DND-41 (cell line): ENCODE data around the gene MCTP2.

ENCODE experiments used
- ATAC-seq: fragments of 200-7000 bp; cut with Tn5 transposase; 3 replicates; pipeline ENCODE4 v1.9.1; 2021; ENCODE audit warnings: low read depth; ENCODE audit not compliant: insufficient read depth
- DNase-seq: peaks from one replicate; pipeline ENCODE4 v3.0.0-alpha.2; 2020
- H2AFZ ChIP-seq: 2 replicates; pipeline ENCODE4 v1.6.0; 2012; ENCODE audit warnings: low read depth, low read length
- H3K27ac ChIP-seq: 2 replicates; pipeline ENCODE4 v1.5.1; 2012; ENCODE audit warnings: low read length, inconsistent platforms
- H3K27me3 ChIP-seq: fragments of 200-600 bp; sonication (generic); 2 replicates; pipeline ENCODE4 v1.6.0; 2012; ENCODE audit warnings: low read length, mild to moderate bottlenecking, inconsistent platforms; ENCODE audit not compliant: insufficient read depth, poor library complexity
- H3K36me3 ChIP-seq: 2 replicates; pipeline ENCODE4 v1.5.1; 2012; ENCODE audit warnings: low read length, inconsistent platforms; ENCODE audit not compliant: insufficient read depth
- H3K4me1 ChIP-seq: 2 replicates; pipeline ENCODE4 v1.5.1; 2012; ENCODE audit warnings: mild to moderate bottlenecking, low read length; ENCODE audit not compliant: insufficient read depth
- H3K4me2 ChIP-seq: 2 replicates; pipeline ENCODE4 v1.6.0; 2012; ENCODE audit warnings: mild to moderate bottlenecking, moderate library complexity, low read length, inconsistent platforms; ENCODE audit not compliant: insufficient read depth
- H3K4me3 ChIP-seq, 2 experiments: fragments of 200-600 bp in 1 of 2; shearing (Covaris generic) in 1 of 2; 2 replicates each; pipeline ENCODE4 v1.5.1; 2012 to 2016; ENCODE audit warnings: inconsistent platforms in 2 of 2, low read length in 2 of 2, mild to moderate bottlenecking in 2 of 2, low read depth in 1 of 2, moderate library complexity in 1 of 2
- H3K79me2 ChIP-seq: 2 replicates; pipeline ENCODE4 v1.6.0; 2012; ENCODE audit warnings: low read length, inconsistent platforms; ENCODE audit not compliant: insufficient read depth
- H3K9ac ChIP-seq: 2 replicates; pipeline ENCODE4 v1.6.0; 2012; ENCODE audit warnings: low read depth, mild to moderate bottlenecking, inconsistent platforms, low read length, moderate library complexity
- H3K9me3 ChIP-seq: 2 replicates; pipeline ENCODE4 v1.5.1; 2012; ENCODE audit warnings: low read length, moderate library complexity, mild to moderate bottlenecking, inconsistent platforms; ENCODE audit not compliant: insufficient read depth, severe bottlenecking
- H4K20me1 ChIP-seq: 2 replicates; pipeline ENCODE4 v1.6.0; 2012; ENCODE audit warnings: low read length; ENCODE audit not compliant: insufficient read depth
- EZH2 ChIP-seq: IDR thresholded peaks from 3 replicates; pipeline ENCODE4 v1.6.1; 2012; ENCODE audit warnings: borderline replicate concordance, low read depth, mild to moderate bottlenecking, moderate library complexity, low read length, inconsistent platforms; ENCODE audit not compliant: severe bottlenecking
- TF ChIP-seq, protein P1 (sequence below): IDR thresholded peaks from 2 replicates; pipeline ENCODE4 v1.5.1; 2012; ENCODE audit warnings: borderline replicate concordance, low read length, moderate library complexity, mild to moderate bottlenecking; ENCODE audit not compliant: poor library complexity, severe bottlenecking; ENCODE audit errors: extremely low read depth

MCTP2 gene

DNA sequence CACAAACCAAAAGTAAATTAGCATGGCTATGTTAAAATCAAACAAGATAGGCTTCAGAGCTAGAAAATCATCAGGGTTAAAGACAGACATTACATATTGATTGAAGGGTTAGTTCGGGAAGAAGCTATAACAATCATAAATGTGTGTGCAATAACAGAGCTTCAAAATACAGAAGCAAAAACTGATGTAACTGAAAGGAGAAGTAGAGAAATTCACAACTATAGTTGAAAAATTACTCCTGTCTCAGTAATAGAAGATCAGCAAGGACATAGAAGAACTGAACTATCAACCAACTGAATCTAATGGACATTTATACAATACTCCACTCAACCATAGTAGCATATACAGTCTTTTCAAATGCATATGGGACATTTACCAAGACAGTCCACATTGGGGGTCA lies 59.4 kb downstream of the MCTP2 start:
- Histone ChIP-seq H3K4me2 (no peak overlapping the region), H4K20me1 (no peaks in the 10 kb centered on the region), H3K9me3 (peaks cover 6% of the 10 kb centered on the region), H3K4me3 (no peak overlapping the region), H3K9ac (no peak overlapping the region), H3K36me3 (no peaks in the 10 kb centered on the region), H3K27me3 (no peaks in the 10 kb centered on the region), H2AFZ (no peak overlapping the region), H3K27ac (no peak overlapping the region), H3K4me1 (peaks cover 50% of the 10 kb centered on the region), H3K79me2 (no peaks in the 10 kb centered on the region)
- TF ChIP-seq, protein P1, sequence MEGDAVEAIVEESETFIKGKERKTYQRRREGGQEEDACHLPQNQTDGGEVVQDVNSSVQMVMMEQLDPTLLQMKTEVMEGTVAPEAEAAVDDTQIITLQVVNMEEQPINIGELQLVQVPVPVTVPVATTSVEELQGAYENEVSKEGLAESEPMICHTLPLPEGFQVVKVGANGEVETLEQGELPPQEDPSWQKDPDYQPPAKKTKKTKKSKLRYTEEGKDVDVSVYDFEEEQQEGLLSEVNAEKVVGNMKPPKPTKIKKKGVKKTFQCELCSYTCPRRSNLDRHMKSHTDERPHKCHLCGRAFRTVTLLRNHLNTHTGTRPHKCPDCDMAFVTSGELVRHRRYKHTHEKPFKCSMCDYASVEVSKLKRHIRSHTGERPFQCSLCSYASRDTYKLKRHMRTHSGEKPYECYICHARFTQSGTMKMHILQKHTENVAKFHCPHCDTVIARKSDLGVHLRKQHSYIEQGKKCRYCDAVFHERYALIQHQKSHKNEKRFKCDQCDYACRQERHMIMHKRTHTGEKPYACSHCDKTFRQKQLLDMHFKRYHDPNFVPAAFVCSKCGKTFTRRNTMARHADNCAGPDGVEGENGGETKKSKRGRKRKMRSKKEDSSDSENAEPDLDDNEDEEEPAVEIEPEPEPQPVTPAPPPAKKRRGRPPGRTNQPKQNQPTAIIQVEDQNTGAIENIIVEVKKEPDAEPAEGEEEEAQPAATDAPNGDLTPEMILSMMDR = no peak
- no peak for TF ChIP-seq EZH2
- DNase-seq (no peak), ATAC-seq (no peak)

- no peak overlapping the region for H2AFZ ChIP-seq
- no peak overlapping the region for H3K9ac ChIP-seq
- DNase-seq (no peak), ATAC-seq (no peak)
- H3K9me3 ChIP-seq = peaks cover 6% of the 10 kb centered on the region
- no peaks in the 10 kb centered on the region for H3K36me3 ChIP-seq
- H3K4me2 ChIP-seq = no peak overlapping the region
- H3K27me3 ChIP-seq = no peaks in the 10 kb centered on the region
- TF ChIP-seq, protein P1 = no peak
- TF ChIP-seq EZH2 = no peak
- H3K4me3 ChIP-seq = no peak overlapping the region
- 0 out of 2 replicates have a peak overlapping the region, but pooled peaks have one; percentile 3 for H3K27ac ChIP-seq
- H3K4me1 ChIP-seq = peaks cover 48% of the 10 kb centered on the region
- no peaks in the 10 kb centered on the region for H3K79me2 ChIP-seq
- no peaks in the 10 kb centered on the region for H4K20me1 ChIP-seq
These were observed 62.3 kb downstream of the MCTP2 start for GRCh38 chr15:94293411-94294402.

DNA sequence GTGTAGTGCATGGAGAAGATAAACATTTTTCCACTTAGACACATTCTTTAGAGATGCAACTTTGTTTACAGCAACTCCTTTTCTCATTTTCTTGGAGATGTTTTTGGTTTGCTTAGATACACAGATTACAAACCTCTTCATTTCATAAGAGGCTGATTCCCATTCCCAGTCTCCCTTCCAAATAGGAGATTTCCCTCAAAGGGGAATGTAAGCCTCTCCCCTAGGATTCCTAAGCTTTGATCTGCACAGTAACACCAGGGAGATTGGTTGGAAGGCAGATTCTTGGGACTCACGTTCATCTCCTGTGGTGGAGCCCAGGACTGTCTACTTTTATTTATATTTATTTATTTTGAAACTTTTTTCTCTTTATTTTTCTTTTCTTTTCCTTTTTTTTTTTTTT lies 63.2 kb downstream of the MCTP2 start:
- DNase-seq = no peak
- H3K4me2 ChIP-seq = no peak overlapping the region
- no peaks in the 10 kb centered on the region for H4K20me1 ChIP-seq
- peaks cover 54% of the 10 kb centered on the region for H3K4me1 ChIP-seq
- TF ChIP-seq EZH2 = no peak
- TF ChIP-seq, protein P1 = no peak
- no peak overlapping the region for H2AFZ ChIP-seq
- H3K9me3 ChIP-seq = peaks cover 6% of the 10 kb centered on the region
- no peak overlapping the region for H3K9ac ChIP-seq
- H3K36me3 ChIP-seq = no peaks in the 10 kb centered on the region
- ATAC-seq = no peak
- H3K79me2 ChIP-seq = no peaks in the 10 kb centered on the region
- H3K4me3 ChIP-seq = no peak overlapping the region
- H3K27ac ChIP-seq = 0 out of 2 replicates have a peak overlapping the region, but pooled peaks have one; percentile 3
- no peaks in the 10 kb centered on the region for H3K27me3 ChIP-seq
